KOPT-K1 (cell line): ENCODE measurements around the gene FAAH.

ENCODE experiments used
- H3K27ac ChIP-seq: fragments of 200-600 bp; sonication (generic); 2 replicates; pipeline ENCODE4 v1.5.1; 2016; ENCODE audit warnings: antibody characterized with exemption, mild to moderate bottlenecking, low read depth, low read length; ENCODE audit not compliant: poor library complexity, severe bottlenecking
- H3K36me3 ChIP-seq: fragments of 200-600 bp; sonication (generic); 2 replicates; pipeline ENCODE4 v1.5.1; 2017; ENCODE audit warnings: antibody characterized with exemption, mild to moderate bottlenecking, low read length, moderate library complexity; ENCODE audit not compliant: insufficient read depth
- H3K9me3 ChIP-seq: fragments of 200-600 bp; sonication (generic); 2 replicates; pipeline ENCODE4 v1.5.1; 2017; ENCODE audit warnings: antibody characterized with exemption, low read length, mild to moderate bottlenecking; ENCODE audit not compliant: insufficient read depth, poor library complexity, severe bottlenecking

Gene FAAH

GRCh38 chr1:46407636-46408035, 13.5 kb downstream of the FAAH start:
- H3K9me3 ChIP-seq: no peaks in the 10 kb centered on the region
- no peak overlapping the region for H3K27ac ChIP-seq
- H3K36me3 ChIP-seq: peaks cover 12% of the 10 kb centered on the region; the same call in 1 of the 2 replicates

- no peak overlapping the region for H3K27ac ChIP-seq
- H3K36me3 ChIP-seq: peaks cover 12% of the 10 kb centered on the region; the same call in 1 of the 2 replicates
- no peaks in the 10 kb centered on the region for H3K9me3 ChIP-seq
These were observed 14.4 kb downstream of the FAAH start for GRCh38 chr1:46408356-46409062.

- H3K36me3 ChIP-seq: peaks cover 12% of the 10 kb centered on the region; the same call in 1 of the 2 replicates
- H3K9me3 ChIP-seq: no peaks in the 10 kb centered on the region
- H3K27ac ChIP-seq: no peak overlapping the region
These were observed 14.9 kb downstream of the FAAH start for GRCh38 chr1:46409063-46409372.

DNA sequence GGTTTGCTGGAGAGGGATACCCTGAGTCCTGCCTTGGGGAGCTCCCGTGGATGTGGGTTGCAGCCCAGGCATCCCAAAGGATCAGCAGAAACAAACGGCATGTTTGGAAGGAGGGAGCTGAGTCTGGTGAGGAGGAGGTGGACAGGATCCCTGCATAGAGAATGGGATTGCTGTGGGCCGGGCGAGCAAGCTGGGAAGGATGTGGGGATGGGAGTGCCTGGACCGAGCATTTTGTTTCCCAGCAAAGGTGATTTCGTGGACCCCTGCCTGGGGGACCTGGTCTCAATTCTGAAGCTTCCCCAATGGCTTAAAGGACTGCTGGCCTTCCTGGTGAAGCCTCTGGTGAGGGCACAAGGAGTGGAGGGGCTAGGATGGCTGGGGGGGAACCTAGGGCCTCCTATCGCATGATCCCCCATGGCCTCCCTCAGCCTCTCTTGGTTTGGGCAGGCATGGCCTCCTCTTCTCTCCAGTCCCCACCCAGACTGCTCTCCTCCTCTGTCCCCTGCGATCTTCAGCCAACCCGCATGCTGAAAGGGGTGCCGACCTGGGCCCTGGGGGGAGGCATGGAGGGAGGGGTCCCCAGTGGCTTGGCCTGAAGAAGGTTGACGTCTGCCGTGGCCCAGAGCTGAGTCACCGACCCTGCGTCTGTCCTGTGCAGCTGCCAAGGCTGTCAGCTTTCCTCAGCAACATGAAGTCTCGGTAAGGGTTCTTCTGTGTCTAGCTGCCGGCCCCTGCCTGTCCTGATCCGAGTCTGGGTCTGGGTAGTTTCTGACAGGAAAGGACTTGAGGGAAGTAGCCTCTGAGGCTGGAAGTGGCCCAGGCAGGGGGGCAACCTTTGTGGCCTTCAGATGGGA, 16.3 kb downstream of the FAAH start:
- Histone ChIP-seq H3K27ac (no peak overlapping the region), H3K36me3 (peaks cover 12% of the 10 kb centered on the region; the same call in 1 of the 2 replicates), H3K9me3 (no peaks in the 10 kb centered on the region)

DNA sequence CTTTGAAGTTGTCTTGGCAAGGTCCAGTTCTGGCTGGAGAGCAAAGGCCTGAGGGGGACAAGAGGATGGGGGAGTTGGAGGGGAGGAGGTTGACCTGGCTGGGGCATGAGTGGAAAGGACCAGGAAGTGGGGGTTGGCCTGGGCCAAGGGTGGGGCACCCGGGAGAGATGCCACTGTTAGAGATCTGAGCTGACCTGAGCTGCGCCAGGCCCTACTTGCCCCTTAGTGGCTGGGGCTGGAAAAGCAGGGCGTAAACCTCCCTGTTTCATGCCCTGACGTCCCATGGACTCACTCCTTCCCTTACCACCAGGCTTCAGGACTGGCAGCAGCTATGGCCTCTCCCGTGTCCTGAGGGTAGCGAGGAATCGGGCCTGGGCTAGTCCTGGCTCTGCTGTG, 16.9 kb downstream of the FAAH start:
- H3K36me3 ChIP-seq: peaks cover 12% of the 10 kb centered on the region; the same call in 1 of the 2 replicates
- no peaks in the 10 kb centered on the region for H3K9me3 ChIP-seq
- no peak overlapping the region for H3K27ac ChIP-seq

GRCh38 chr1:46411601-46412341, 17.7 kb downstream of the FAAH start:
- Histone ChIP-seq H3K9me3 (no peaks in the 10 kb centered on the region), H3K36me3 (peaks cover 12% of the 10 kb centered on the region; the same call in 1 of the 2 replicates), H3K27ac (no peak overlapping the region)

GRCh38 chr1:46412893-46413595, 18.9 kb downstream of the FAAH start:
- Histone ChIP-seq H3K9me3 (no peaks in the 10 kb centered on the region), H3K27ac (no peak overlapping the region), H3K36me3 (peaks cover 12% of the 10 kb centered on the region; the same call in 1 of the 2 replicates)

- Histone ChIP-seq H3K36me3 (peaks cover 7% of the 10 kb centered on the region; the same call in 1 of the 2 replicates), H3K9me3 (no peaks in the 10 kb centered on the region), H3K27ac (no peak overlapping the region)
These were observed 19.5 kb downstream of the FAAH start for GRCh38 chr1:46413596-46413985.

DNA sequence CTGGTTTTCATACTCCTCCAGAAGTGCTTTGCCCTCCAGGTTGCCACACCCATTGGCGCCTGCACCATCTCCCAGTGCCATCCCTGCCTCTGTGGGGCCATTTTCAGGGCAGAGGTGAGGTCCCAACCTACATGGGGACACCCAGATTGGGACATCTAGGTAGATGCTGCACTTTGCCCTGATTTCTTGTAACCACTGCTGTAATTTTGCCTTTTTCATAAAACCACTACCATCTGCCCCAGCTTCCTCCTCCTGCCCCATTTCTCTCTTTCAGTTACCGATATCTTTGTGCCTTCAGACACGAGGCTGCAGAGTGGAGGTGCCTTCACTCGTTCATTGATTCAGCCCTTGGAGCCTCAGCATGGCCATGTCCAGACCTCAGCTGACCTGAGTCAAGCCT, 21.4 kb downstream of the FAAH start:
- Histone ChIP-seq H3K9me3 (no peaks in the 10 kb centered on the region), H3K27ac (no peak overlapping the region), H3K36me3 (no peaks in the 10 kb centered on the region; the same call in 1 of the 2 replicates)

DNA sequence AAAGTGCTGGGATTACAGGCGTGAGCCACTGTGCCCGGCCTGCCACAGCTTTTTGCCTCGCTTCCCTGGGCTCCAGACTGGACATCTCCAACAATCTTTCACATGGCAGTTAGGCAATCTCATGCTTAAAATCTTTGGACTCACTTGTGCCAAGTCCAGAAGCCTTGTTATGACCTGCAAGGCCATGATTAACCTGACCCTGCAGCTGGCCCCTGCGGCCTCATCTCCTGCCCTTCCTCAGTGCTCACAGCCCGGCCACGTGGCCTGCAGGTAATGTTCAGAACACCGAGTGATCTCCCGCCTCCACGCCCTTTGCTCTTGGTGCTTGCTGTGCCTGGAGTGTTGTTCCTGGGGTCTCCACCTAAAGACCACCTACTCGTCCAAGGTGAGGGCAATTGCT, 24.9 kb downstream of the FAAH start:
- Histone ChIP-seq H3K27ac (no peak overlapping the region), H3K36me3 (no peaks in the 10 kb centered on the region), H3K9me3 (no peaks in the 10 kb centered on the region)

DNA sequence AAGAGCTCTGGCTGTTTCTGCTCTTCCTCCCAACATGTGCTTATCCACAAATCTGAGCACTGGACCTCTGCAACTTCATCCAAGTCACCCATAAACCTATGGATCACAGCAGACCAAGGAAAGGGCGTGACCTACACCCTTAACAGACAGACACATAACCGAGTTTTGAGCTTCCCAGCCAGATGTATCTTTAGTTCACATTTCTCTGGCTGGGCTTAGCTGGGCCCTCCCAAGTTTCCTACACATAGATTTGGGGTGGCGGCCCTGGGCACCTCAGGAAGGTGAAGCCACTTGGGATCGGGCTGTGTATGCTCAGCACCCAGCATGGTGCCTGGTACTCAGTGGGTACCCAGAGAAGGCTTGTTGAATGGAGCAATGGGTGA, 26.4 kb downstream of the FAAH start:
- H3K27ac ChIP-seq: no peak overlapping the region
- H3K9me3 ChIP-seq: no peaks in the 10 kb centered on the region
- H3K36me3 ChIP-seq: no peaks in the 10 kb centered on the region

- no peaks in the 10 kb centered on the region for H3K9me3 ChIP-seq
- H3K36me3 ChIP-seq: no peaks in the 10 kb centered on the region
- no peak overlapping the region for H3K27ac ChIP-seq
These were observed 27.6 kb downstream of the FAAH start for GRCh38 chr1:46421739-46422138.

DNA sequence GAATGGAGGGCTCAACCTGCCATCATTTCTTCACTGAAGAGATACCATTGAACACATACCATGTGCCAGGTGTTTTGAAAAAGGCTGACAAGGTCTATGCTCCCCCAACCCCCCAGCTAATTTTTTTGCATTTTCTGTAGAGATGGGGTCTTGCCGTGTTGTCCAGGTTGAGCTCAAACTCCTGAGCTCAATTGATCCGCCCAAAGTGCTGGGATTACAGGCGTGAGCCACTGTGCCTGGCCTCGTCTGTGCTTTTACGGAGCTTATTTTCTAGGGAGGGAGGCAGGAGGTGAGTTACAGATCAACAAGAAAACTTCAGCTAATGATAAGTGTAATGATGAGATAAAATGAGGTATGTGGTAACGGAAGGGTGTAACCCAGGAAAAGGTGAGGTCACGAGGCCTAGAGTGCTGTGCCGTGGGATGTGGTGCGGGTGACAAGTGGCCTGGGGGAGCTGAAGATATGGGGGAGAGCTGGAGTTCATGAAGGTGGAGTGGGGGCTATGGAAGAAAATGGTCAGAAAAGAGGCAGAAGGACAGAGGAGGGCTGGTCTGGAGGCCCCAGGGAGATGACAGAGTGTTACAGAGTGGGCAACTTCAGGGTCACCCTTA, 28.2 kb downstream of the FAAH start:
- Histone ChIP-seq H3K27ac (no peak overlapping the region), H3K9me3 (no peaks in the 10 kb centered on the region), H3K36me3 (no peaks in the 10 kb centered on the region)

DNA sequence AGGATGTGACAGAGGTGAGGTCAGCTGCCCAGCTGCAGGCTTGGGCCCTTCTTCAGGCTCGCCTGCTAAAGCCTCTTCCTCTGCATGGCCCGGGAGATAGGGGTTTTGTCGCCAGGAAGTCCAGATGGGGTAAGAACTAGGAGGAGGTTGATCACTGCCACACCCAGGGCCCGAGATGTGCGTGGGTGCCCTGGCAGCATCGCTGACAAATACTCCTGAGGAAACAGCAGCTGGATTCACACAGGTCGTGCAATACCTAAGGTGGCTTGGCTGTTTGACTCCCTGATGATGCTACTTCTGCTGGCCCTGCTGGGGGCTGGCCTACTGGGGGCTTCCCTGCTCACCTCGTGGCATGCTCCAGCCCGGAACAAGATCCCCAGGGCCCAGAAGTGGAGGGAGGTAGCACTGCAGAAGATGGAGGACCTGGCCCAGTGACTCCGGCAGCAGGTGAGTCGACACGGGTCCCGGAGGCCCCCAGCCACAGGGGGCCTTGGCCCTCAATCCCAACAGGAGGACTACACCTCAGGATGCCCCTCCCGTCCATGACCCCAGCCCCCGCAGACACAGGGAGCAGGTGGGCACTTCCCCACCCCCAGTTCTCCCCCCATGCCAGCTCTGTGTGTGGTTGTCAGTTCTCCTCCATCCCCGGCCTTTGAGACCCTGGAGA, 29.6 kb downstream of the FAAH start:
- no peak overlapping the region for H3K27ac ChIP-seq
- no peaks in the 10 kb centered on the region for H3K9me3 ChIP-seq
- H3K36me3 ChIP-seq: no peaks in the 10 kb centered on the region
